ENCODE data around the gene BPI. TPM values are rescaled to one million over a fixed set of nuclear protein-coding genes. Genes with fewer than 3 reads are reported as not detected.

BPI gene
- total RNA-seq, 6 experiments from 2014 or later: 0.26 to 1.3 (median 0.60) TPM; not detected in 2

DNA sequence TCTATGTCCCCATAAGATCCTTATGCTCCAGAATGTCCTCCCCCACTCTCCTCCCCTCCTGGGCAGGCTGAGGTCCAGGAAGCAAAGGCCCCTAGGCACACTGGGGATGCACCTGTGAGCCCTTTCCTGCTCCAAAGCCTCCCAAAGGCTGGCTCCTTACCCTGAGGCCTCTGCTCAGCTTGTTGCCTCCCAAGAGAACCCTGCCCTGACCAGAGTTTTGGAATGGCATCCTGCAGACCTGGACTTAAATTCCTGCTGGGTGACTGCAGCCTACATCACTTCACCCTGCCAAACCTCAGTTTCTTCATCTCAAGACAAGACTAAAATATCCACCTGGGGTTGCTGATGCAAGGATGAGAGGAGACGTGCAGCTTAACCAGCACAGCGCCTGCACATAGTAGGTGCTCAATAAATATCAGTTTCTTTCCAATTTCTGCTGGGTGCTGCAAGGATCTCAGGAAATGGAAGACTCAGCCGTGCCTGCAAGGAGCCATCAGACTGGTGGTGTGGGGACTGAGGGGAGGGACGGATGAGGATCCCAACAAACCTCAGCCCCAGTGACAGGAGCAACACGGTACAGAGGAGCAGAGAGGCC lies 40.2 kb downstream of the BPI start:
- intact Hi-C loops (cut with DNase I): no loop called here
- no peak for DNase-seq

GRCh38 chr20:38345643-38346042 lies 41.7 kb downstream of the BPI start:
- peak overlapping the region; percentile 70 to 77 (median 70) for H3K4me3 ChIP-seq
- peaks cover 0 to 16% (median 0%) of the 10 kb centered on the region in 4 donors for H3K36me3 ChIP-seq
- intact Hi-C loops (cut with DNase I): no loop called here
- peaks cover 0 to 56% (median 26%) of the 10 kb centered on the region in 4 donors for H3K4me1 ChIP-seq
- H3K27ac ChIP-seq: peak overlapping the region; percentile 85 to 96 (median 92)
- no peaks in the 10 kb centered on the region for H3K27me3 ChIP-seq
- 9% methylated on average over 2 of the region's 2 CpGs for WGBS (ENCODE audit: insufficient coverage, low coverage, low lambda C conversion rate, missing lambda C conversion rate)
- TF ChIP-seq POLR2A (IDR thresholded peaks at IDR 0.05): no peak
- TF ChIP-seq, protein P1, sequence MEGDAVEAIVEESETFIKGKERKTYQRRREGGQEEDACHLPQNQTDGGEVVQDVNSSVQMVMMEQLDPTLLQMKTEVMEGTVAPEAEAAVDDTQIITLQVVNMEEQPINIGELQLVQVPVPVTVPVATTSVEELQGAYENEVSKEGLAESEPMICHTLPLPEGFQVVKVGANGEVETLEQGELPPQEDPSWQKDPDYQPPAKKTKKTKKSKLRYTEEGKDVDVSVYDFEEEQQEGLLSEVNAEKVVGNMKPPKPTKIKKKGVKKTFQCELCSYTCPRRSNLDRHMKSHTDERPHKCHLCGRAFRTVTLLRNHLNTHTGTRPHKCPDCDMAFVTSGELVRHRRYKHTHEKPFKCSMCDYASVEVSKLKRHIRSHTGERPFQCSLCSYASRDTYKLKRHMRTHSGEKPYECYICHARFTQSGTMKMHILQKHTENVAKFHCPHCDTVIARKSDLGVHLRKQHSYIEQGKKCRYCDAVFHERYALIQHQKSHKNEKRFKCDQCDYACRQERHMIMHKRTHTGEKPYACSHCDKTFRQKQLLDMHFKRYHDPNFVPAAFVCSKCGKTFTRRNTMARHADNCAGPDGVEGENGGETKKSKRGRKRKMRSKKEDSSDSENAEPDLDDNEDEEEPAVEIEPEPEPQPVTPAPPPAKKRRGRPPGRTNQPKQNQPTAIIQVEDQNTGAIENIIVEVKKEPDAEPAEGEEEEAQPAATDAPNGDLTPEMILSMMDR (IDR thresholded peaks at IDR 0.05): no peak
- ATAC-seq: peak; percentile 29 to 49 (median 36)
- H3K9me3 ChIP-seq: no peaks in the 10 kb centered on the region
- DNase-seq: no peak

More for the DNA sequence above, 40.2 kb downstream of the BPI start:
- ATAC-seq: no peak
- Histone ChIP-seq H3K36me3 (peaks cover 0 to 3% (median 0%) of the 10 kb centered on the region in 4 donors), H3K9me3 (no peaks in the 10 kb centered on the region), H3K4me3 (peak overlapping the region in 2 of 3 donors; percentile 3 to 25), H3K27ac (peak overlapping the region; percentile 65 to 96 (median 92)), H3K27me3 (no peaks in the 10 kb centered on the region), H3K4me1 (peaks cover 0 to 53% (median 25%) of the 10 kb centered on the region in 4 donors)
- WGBS (ENCODE audit: insufficient coverage, low coverage, low lambda C conversion rate, missing lambda C conversion rate): 40% methylated on average over 2 of the region's 5 CpGs
- TF ChIP-seq, protein P1 (IDR thresholded peaks at IDR 0.05): no peak
- no peak for TF ChIP-seq POLR2A (IDR thresholded peaks at IDR 0.05)

DNA sequence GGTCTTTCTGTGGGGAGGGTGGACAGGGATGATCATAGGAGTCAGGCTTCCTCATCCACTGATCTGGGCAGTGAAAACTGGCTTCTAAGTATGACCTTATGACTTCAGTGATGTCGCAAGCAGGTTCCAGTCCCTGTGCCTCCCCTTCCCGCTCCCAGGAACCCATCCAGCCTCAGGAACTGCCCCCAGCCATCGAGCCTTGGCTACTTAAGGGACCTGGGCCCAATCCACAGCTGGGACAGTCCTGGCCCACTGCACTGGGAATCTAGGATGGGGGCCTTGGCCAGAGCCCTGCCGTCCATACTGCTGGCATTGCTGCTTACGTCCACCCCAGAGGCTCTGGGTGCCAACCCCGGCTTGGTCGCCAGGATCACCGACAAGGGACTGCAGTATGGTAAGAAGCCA lies 42.3 kb downstream of the BPI start, which contains the start of gene LBP:
Gene LBP (plus strand): TSS at position 236 of the 405 bp plus-strand sequence. CDS start 35 bp downstream, at position 271.
- peak; percentile 86 to 90 (median 90) for DNase-seq
- Histone ChIP-seq H3K9me3 (no peaks in the 10 kb centered on the region), H3K27ac (peak within 1 kb of the TSS; percentile 85 to 96 (median 92)), H3K36me3 (peaks cover 0 to 18% (median 0%) of the 10 kb centered on the region in 4 donors), H3K4me1 (peaks cover 0 to 62% (median 26%) of the 10 kb centered on the region in 4 donors), H3K27me3 (no peaks in the 10 kb centered on the region), H3K4me3 (peak within 1 kb of the TSS; percentile 70 to 77 (median 70))
- peak; percentile 49 to 75 (median 67) for ATAC-seq
- intact Hi-C loops (cut with DNase I): no loop called here
- TF ChIP-seq POLR2A (IDR thresholded peaks at IDR 0.05): peak; percentile 95
- TF ChIP-seq, protein P1 (IDR thresholded peaks at IDR 0.05): no peak
- WGBS (ENCODE audit: insufficient coverage, low coverage, low lambda C conversion rate, missing lambda C conversion rate): 18% methylated on average over 2 of the region's 8 CpGs

- Histone ChIP-seq H3K9me3 (no peaks in the 10 kb centered on the region), H3K27ac (peak overlapping the region; percentile 85 to 96 (median 92)), H3K4me3 (peak overlapping the region; percentile 70 to 77 (median 70)), H3K4me1 (peaks cover 0 to 66% (median 26%) of the 10 kb centered on the region in 4 donors), H3K27me3 (no peaks in the 10 kb centered on the region), H3K36me3 (peaks cover 0 to 18% (median 0%) of the 10 kb centered on the region in 4 donors)
- WGBS (ENCODE audit: insufficient coverage, low coverage, low lambda C conversion rate, missing lambda C conversion rate): 15% methylated on average over 4 of the region's 4 CpGs
- no peak for TF ChIP-seq POLR2A (IDR thresholded peaks at IDR 0.05)
- TF ChIP-seq, protein P1 (IDR thresholded peaks at IDR 0.05): no peak
- intact Hi-C loops (cut with DNase I): no loop called here
- DNase-seq (no peak), ATAC-seq (peak in 1 of 4 donors; percentile 3)
Measured at GRCh38 chr20:38346741-38347140, 42.8 kb downstream of the BPI start.
